RWPE1 (cell line): Measurements from ENCODE around the gene DIP2B.

ENCODE experiments used
- CTCF ChIA-PET: fragments of 350-600 bp; sonication (Branson Sonifier 250); formaldehyde crosslinking; extraction: SDS; loops from one replicate; lab custom pipeline; 2021; lab: Yijun Ruan, JAX
- POLR2A ChIA-PET: fragments of 400-600 bp; formaldehyde crosslinking; extraction: SDS; loops from one replicate; lab custom pipeline; 2020; ENCODE audit warnings: antibody characterized with exemption; ENCODE audit not compliant: low non-redundant PET; lab: Yijun Ruan, JAX
- DNase-seq: peaks from one replicate; pipeline ENCODE4 v3.0.0; 2012; ENCODE audit warnings: low spot score
- H3K27ac ChIP-seq: fragments of 450-650 bp; 2 replicates; pipeline ENCODE4 v1.5.1; 2017
- TF ChIP-seq, protein P1 (sequence below): fragments of 450-650 bp; conservative IDR thresholded peaks from 2 replicates; pipeline ENCODE4 v1.5.1; 2017; ENCODE audit warnings: low read depth, mild to moderate bottlenecking

The DIP2B gene

DNA sequence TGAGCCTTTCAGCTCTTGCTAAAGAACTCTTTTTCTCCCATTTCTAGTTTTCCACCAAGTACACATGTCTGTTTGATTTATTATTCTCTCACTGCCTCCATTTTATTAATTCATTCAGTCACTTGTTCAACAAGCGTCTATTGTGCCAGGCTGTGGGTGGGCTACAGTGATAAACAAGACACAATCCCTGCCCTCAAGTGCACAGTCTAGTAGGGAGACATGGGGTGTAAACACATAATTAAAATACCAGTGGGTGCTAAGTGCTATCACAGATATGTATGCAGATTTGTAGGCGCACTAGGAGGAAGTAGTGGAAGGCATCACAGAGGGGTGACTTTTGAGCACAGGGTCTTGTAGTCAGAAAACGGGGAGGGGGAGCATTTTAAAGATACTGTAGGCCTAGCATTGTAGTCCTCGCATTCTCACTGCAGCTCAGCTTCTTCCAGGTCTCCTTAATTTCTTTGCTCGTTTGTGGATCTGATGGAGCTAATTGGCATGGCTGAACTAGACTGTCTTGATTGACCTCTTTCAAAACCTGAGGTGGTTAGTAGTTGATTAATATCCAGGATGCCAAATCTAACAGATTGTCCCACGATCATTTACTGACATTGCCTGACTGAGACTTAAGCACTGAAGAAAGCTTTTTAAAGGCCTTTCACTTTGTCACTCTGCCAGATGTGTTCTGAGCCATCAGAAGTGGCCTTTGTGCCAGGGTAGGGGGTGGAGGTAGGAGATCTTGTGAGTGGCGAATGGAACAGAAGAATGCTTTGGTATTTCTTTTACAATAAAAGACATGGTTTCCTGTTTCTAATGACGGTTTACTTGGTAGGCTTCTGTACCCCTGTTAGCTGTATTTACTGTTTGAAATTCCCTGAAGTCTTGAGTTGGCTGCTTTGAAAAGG lies 116.9 kb downstream of the DIP2B start:
- TF ChIP-seq, protein P1, sequence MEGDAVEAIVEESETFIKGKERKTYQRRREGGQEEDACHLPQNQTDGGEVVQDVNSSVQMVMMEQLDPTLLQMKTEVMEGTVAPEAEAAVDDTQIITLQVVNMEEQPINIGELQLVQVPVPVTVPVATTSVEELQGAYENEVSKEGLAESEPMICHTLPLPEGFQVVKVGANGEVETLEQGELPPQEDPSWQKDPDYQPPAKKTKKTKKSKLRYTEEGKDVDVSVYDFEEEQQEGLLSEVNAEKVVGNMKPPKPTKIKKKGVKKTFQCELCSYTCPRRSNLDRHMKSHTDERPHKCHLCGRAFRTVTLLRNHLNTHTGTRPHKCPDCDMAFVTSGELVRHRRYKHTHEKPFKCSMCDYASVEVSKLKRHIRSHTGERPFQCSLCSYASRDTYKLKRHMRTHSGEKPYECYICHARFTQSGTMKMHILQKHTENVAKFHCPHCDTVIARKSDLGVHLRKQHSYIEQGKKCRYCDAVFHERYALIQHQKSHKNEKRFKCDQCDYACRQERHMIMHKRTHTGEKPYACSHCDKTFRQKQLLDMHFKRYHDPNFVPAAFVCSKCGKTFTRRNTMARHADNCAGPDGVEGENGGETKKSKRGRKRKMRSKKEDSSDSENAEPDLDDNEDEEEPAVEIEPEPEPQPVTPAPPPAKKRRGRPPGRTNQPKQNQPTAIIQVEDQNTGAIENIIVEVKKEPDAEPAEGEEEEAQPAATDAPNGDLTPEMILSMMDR, result no peak
- ChIA-PET CTCF (interaction anchor here (0.6 to 0.7 kb wide), 2 partner anchors 14 to 311 kb away, joined by 3 read pairs; no protein-coding TSS in a partner anchor), POLR2A (no interaction called here)
- no peak for DNase-seq
- H3K27ac ChIP-seq, result 0 out of 2 replicates have a peak overlapping the region, but pooled peaks have one; percentile 9

DNA sequence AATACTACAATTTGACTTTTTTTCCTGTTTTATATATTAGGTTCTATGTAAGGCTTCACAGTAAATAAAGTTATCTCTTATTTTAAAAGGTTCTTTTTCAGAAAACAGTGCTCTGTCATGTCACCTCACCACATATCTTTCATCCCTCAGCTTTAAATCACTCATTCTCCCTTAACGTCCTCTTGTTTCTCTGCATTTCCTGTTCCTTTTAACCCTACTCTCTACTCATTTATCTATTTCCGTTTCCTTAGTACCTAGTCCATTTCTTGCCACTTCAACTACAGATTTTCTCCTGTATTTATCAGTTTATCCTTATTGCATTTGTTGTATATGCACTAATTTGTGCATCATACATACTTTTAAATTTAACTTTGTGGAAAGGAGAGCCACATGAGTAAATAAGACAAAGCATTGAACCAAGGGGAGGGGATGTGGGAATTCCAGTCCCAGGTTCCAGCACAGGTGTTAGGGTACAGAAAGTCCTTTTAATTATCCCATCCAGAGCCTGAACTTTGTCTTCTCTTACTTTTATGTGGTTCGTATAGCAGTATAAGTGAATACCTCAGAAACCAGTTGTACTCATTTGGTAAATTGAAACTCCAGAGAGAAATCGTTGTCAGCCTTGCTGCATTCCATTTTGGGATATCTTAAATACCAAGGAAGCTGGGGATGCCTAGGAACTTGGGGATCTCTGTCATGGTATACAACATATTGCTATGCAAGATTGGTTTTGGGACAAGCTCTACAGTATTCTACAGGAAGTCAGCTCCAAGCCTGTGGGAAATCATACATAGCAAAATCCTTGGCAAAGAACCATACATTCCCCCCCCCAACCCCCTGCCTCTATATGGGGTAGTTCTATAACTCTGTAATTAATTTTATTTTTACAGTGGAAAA lies 120.5 kb downstream of the DIP2B start:
- DNase-seq, result no peak
- ChIA-PET CTCF (interaction anchor here (0.8 to 1.1 kb wide), 2 partner anchors 25 to 173 kb away, joined by 3 to 5 read pairs; no protein-coding TSS in a partner anchor), POLR2A (no interaction called here)
- TF ChIP-seq, protein P1, result no peak
- no peak overlapping the region for H3K27ac ChIP-seq

DNA sequence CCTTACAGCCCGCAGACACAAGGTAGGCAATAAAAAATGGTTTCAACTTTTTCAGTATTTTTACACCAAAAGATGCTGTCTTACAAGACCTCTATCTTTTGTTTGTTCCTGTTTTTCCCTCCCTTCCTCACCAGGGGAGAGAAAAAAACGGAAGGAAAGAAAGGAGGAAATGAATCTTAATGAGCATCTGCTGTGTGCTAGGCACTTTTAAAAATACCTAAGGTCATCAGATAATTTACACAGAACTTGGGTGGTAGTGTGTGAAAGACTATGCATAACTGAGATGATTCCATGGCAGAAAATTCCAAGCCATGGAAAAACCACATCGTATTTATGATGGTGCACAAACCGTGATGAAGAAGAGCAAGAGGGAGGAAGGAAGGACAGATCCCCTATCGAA lies 121.2 kb downstream of the DIP2B start:
- TF ChIP-seq, protein P1, result no peak
- no peak for DNase-seq
- POLR2A ChIA-PET, result no interaction called here
- CTCF ChIA-PET, result no interaction called here
- H3K27ac ChIP-seq, result no peak overlapping the region

DNA sequence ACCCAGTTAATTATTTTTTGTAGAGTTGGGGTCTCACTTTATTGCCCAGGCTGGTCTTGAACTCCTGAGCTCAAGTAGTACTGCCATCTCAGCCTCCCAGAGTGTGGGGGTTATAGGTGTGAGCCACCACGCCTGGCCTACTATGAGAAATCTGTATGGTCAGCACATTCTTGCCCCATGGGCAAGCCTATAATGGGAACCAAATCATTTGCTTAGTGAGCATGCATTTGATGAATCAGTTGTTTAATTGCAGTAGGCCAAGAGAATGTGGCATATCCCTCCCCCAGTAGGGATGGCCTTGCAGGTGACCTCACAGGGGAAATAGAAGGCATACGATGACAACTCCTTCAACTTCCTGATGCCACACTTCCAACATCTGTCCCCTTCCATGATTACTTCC lies 122.7 kb downstream of the DIP2B start:
- ChIA-PET POLR2A (no interaction called here), CTCF (interaction anchor here (0.7 kb wide), 1 partner anchor 442 kb away, joined by 3 read pairs; no protein-coding TSS in a partner anchor)
- no peak overlapping the region for H3K27ac ChIP-seq
- TF ChIP-seq, protein P1, result no peak
- DNase-seq, result no peak

DNA sequence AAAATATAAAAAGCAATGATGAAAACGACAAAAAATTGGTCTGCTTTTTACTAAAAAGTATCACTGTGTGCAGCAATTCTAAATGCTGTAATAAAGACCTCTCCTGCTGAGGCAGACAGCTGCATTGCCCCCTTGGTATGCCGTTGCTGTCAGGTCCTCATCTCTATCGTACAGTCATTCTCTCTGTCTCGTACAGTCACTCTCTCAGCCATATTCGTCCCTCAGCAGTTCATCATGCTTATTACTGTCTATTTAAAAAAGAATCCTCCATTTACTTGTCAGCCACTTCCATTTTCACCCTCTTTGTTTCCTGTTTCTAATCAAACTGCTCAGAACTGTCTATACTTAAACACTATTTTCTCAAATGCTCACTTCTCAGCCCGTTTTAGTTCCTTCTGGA lies 123.6 kb downstream of the DIP2B start:
- ChIA-PET POLR2A (no interaction called here), CTCF (interaction anchor here (0.5 to 0.7 kb wide), 2 partner anchors 441 to 875 kb away, joined by 3 read pairs; no protein-coding TSS in a partner anchor)
- TF ChIP-seq, protein P1, result no peak
- no peak for DNase-seq
- no peak overlapping the region for H3K27ac ChIP-seq

DNA sequence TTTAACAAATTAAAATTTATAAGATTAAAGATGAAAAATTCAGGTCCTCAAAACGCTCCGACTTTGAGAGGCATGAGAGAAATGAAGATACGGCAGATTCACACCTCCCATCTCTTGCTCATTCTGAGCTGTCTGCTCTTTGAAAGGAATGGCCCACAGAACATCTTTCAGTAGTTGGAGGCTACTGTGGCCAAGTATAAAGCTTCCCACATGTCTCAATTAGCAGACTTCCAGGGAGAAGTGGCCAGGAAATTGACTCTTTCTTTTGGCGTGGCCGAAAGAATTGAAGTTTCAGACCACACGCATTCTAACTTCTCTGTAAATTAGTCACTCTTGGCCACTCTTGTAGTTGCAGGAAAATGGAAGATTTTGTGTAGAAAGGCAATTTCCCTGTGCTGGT lies 129.2 kb downstream of the DIP2B start:
- TF ChIP-seq, protein P1, result no peak
- POLR2A ChIA-PET, result no interaction called here
- H3K27ac ChIP-seq, result no peak overlapping the region
- no peak for DNase-seq
- CTCF ChIA-PET, result no interaction called here
